LNCaP clone FGC (cell line): ENCODE data around the gene NR2F1.

Source experiments
- DNase-seq: peaks from one replicate; pipeline ENCODE4 v3.0.0-alpha.2; 2011; ENCODE audit warnings: low read depth
- H3K4me3 ChIP-seq: 2 replicates; pipeline ENCODE4 v1.5.1; 2011; ENCODE audit warnings: mild to moderate bottlenecking, low read depth, low read length, control low read depth
- CTCF ChIP-seq: IDR thresholded peaks from 2 replicates; pipeline ENCODE4 v1.5.1; 2012; ENCODE audit warnings: mild to moderate bottlenecking; ENCODE audit not compliant: control insufficient read depth, insufficient read depth; ENCODE audit errors: extremely low read depth

The NR2F1 gene

DNA sequence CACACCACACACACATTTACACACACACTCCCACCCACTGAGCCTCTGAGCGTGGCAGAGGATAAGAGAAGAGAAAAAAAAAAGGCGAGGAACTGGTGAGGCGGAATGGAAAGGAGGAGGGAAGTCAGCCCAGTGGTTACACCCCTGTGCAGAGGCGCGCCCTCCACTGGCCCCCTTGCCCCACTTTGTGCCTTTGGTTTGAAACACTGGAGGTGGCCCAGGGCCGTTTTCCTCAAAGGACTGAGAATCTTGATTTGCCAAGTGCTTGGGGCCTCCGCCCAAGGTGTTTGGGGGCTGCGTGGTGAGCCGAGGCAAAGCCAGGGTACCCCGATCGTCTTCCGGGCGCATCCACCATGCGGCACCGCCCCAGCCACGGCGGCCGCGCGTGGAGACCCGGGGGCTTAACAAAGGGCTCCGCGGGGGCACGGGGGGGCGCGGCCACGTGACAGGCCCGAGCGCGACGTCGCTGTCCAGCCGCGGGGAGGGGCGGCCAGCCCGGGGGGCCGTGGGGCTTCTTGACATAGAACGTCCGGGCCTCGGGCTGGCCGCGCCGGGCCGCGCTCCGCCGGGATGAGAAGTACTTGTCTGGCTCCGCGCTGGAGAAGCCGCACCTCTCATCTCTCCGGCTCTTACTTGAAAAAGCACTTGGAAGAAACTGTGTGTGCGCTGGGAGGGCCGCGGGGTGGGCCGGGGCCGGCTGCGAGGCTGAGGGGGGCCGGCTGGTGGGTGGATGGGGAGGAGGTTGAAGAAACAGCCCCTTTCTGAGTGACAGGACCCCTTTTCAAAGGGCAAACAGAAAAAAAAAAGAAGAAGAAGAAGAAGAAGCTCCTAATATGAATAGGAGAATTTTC, 21.0 kb downstream of the NR2F1 start:
- TF ChIP-seq CTCF = no peak
- no peak overlapping the region for H3K4me3 ChIP-seq
- no peak for DNase-seq

- DNase-seq = no peak
- no peak for TF ChIP-seq CTCF
- H3K4me3 ChIP-seq = no peak overlapping the region
Measured at GRCh38 chr5:93604644-93605515, 21.9 kb downstream of the NR2F1 start.

DNA sequence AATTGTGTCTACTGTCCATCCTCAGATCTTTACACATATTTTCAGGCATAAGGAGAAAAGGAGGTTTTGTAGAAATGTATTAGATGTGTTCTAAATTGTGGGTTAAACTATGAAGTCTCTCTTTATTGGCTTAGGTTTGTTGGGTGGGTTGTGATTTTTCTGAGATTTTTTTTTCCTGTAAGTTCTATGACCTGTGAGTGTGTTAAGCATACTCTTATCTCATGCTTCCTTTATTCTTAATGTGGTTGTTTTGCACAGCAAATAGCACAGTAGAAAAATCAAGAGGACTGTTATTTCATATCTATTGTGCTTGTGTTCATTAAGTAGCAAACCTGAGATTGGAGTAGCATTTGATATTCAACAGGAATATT, 23.3 kb downstream of the NR2F1 start:
- DNase-seq = no peak
- no peak for TF ChIP-seq CTCF

DNA sequence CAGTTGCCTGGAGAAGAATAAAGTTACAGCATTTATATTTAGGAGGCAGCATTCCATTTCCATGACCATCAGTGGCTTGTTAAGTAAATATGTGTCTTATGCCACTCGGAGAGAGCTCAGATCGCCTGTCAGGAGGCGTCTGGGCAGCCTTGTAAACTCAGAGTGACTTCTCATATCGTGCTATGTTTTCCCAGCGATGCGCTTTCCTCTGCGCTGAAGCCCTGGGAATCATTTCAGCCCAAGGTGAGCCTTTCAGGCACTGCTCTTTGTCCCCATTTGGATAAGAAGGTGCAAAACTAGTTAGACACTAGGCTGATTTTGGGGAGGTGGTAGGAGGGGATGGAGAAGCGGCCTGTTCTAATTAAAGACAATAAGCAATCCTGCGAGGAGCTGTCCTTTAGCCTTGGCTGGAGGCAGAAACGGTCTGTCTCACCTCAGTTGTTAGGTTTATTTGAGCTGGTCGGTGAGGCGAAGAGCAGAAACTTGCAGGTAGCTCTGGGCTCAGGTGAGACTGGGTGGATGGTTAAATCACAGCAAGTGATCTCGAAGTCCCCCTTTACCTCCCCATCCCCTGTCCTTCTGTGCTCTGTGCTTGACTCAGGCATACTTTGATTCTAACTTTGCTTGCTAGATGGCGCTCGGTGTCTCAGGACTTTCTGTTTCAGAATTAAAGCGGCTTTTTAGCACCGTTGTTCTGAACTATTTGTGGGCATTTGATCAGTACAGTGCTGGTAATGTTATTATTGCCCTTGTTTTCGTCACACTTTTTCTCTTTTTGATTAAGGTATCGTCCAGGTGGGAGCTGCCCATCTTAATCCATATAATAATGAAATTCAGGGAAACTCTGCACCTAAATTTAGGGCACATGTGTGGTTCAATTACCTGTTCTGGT, 24.6 kb downstream of the NR2F1 start:
- TF ChIP-seq CTCF = peak; percentile 77
- no peak overlapping the region for H3K4me3 ChIP-seq
- DNase-seq = no peak

More for the DNA sequence above, 23.3 kb downstream of the NR2F1 start:
- no peak overlapping the region for H3K4me3 ChIP-seq

- DNase-seq = no peak
- no peak for TF ChIP-seq CTCF
- no peak overlapping the region for H3K4me3 ChIP-seq
Measured at GRCh38 chr5:93608855-93609254, 25.8 kb downstream of the NR2F1 start.

DNA sequence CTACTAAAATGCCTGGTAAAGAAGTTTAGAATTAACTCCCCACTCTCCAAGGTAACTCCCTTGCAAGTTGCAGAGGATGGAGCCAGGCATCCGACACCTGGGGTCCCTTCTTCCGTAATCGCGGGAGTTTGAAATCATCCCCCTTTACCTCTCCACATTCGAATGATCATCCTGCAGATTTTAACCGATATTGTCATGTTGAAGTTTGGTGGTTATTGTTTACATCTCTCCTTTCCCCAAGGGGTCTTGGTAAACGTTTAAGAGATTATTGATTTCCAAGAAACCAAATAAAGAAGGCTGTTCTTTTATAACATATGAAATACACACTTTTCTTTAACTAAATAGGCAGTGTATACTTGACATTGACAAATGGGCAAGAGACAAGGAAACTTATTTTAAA, 26.7 kb downstream of the NR2F1 start:
- TF ChIP-seq CTCF = no peak
- no peak overlapping the region for H3K4me3 ChIP-seq
- no peak for DNase-seq
